SK-N-SH treated with all-trans-retinoic acid at 6 μM for 48 hours (cell line): ENCODE results near the gene SYNDIG1.

ENCODE experiments used
- ARNTL ChIP-seq: fragments of 450-650 bp; formaldehyde crosslinking; IDR thresholded peaks from 2 replicates; pipeline ENCODE4 v1.5.0; 2020; ENCODE audit warnings: low read depth, mild to moderate bottlenecking, moderate library complexity, borderline replicate concordance
- BACH2 ChIP-seq: fragments of 250-450 bp; sonication (Bioruptor Pico); IDR thresholded peaks from 2 replicates; pipeline ENCODE4 v1.9.0; 2021; ENCODE audit warnings: mild to moderate bottlenecking, borderline replicate concordance
- CSDC2 ChIP-seq: fragments of 250-450 bp; sonication (Bioruptor Pico); IDR thresholded peaks from 2 replicates; pipeline ENCODE4 v1.5.0; 2020; ENCODE audit warnings: mild to moderate bottlenecking, moderate library complexity
- ESRRG ChIP-seq: fragments of 250-450 bp; sonication (Bioruptor Pico); IDR thresholded peaks from 2 replicates; pipeline ENCODE4 v1.6.1; 2021; ENCODE audit warnings: mild to moderate bottlenecking
- GLIS3 ChIP-seq: fragments of 250-450 bp; sonication (Bioruptor Pico); IDR thresholded peaks from 2 replicates; pipeline ENCODE4 v1.5.0; 2020; ENCODE audit warnings: mild to moderate bottlenecking, moderate library complexity
- ISL1 ChIP-seq: fragments of 250-450 bp; sonication (Bioruptor Pico); IDR thresholded peaks from 2 replicates; pipeline ENCODE4 v2.1.2; 2022; ENCODE audit warnings: mild to moderate bottlenecking, moderate library complexity
- POU6F1 ChIP-seq: fragments of 250-450 bp; sonication (Bioruptor Pico); IDR thresholded peaks from 2 replicates; pipeline ENCODE4 v1.8.0; 2021; ENCODE audit warnings: low read depth, mild to moderate bottlenecking, moderate library complexity, borderline replicate concordance
- TCF4 ChIP-seq: fragments of 250-450 bp; sonication (Bioruptor Pico); IDR thresholded peaks from 2 replicates; pipeline ENCODE4 v1.8.0; 2021; ENCODE audit warnings: mild to moderate bottlenecking, moderate library complexity, borderline replicate concordance
- TOX ChIP-seq: fragments of 250-450 bp; sonication (Bioruptor Pico); IDR thresholded peaks from 2 replicates; pipeline ENCODE4 v1.8.0; 2021; ENCODE audit warnings: mild to moderate bottlenecking, moderate library complexity, borderline replicate concordance
- ZC3H10 ChIP-seq: fragments of 250-450 bp; sonication (Bioruptor Pico); IDR thresholded peaks from 2 replicates; pipeline ENCODE4 v1.5.1; 2021; ENCODE audit warnings: mild to moderate bottlenecking, moderate library complexity
- ZFP30 ChIP-seq: fragments of 450-650 bp; formaldehyde crosslinking; IDR thresholded peaks from 2 replicates; pipeline ENCODE4 v1.5.0; 2022; ENCODE audit warnings: mild to moderate bottlenecking, moderate library complexity
- TF ChIP-seq, protein P1 (sequence below): fragments of 250-450 bp; sonication (Bioruptor Pico); IDR thresholded peaks from 2 replicates; pipeline ENCODE4 v1.5.1; 2021; ENCODE audit warnings: mild to moderate bottlenecking, moderate library complexity
- TF ChIP-seq, protein P2 (sequence below): fragments of 250-450 bp; sonication (Bioruptor Pico); IDR thresholded peaks from 2 replicates; pipeline ENCODE4 v1.8.0; 2020; ENCODE audit warnings: mild to moderate bottlenecking, moderate library complexity, borderline replicate concordance
- TF ChIP-seq, protein P3 (sequence below): fragments of 250-450 bp; sonication (Bioruptor Pico); IDR thresholded peaks from 2 replicates; pipeline ENCODE4 v1.5.1; 2020; ENCODE audit warnings: low read depth, mild to moderate bottlenecking, moderate library complexity

DNA sequence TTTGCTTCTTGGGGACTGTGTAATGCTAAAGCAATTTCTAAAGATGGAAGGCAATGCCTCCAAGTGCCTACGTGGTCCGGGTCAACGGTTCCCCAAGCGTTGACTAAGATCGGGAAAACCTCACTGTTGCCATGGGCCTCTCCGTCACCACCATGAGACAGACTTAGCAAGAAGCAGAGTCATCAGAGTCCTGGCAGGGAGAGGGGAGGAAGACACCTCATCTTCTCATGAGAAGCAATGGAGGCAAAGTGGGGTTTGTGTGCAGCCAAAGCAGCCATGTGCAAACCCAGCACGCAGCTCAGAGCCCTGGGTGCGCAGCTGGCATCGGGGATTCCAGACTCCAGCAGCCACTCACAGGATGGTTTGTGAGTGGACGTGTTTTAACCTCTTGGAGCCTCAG is 111.4 kb downstream of the SYNDIG1 start:
- no peak for TF ChIP-seq TOX (CRISPR knock-in tag)
- no peak for TF ChIP-seq ZC3H10
- no peak for TF ChIP-seq ESRRG (CRISPR knock-in tag)
- TF ChIP-seq POU6F1 (CRISPR knock-in tag) = no peak
- TF ChIP-seq, protein P1, sequence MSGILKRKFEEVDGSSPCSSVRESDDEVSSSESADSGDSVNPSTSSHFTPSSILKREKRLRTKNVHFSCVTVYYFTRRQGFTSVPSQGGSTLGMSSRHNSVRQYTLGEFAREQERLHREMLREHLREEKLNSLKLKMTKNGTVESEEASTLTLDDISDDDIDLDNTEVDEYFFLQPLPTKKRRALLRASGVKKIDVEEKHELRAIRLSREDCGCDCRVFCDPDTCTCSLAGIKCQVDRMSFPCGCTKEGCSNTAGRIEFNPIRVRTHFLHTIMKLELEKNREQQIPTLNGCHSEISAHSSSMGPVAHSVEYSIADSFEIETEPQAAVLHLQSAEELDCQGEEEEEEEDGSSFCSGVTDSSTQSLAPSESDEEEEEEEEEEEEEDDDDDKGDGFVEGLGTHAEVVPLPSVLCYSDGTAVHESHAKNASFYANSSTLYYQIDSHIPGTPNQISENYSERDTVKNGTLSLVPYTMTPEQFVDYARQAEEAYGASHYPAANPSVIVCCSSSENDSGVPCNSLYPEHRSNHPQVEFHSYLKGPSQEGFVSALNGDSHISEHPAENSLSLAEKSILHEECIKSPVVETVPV (CRISPR knock-in tag) = no peak
- TF ChIP-seq ARNTL (CRISPR knock-in tag) = no peak
- TF ChIP-seq ISL1 = no peak
- no peak for TF ChIP-seq BACH2 (CRISPR knock-in tag)
- TF ChIP-seq, protein P2, sequence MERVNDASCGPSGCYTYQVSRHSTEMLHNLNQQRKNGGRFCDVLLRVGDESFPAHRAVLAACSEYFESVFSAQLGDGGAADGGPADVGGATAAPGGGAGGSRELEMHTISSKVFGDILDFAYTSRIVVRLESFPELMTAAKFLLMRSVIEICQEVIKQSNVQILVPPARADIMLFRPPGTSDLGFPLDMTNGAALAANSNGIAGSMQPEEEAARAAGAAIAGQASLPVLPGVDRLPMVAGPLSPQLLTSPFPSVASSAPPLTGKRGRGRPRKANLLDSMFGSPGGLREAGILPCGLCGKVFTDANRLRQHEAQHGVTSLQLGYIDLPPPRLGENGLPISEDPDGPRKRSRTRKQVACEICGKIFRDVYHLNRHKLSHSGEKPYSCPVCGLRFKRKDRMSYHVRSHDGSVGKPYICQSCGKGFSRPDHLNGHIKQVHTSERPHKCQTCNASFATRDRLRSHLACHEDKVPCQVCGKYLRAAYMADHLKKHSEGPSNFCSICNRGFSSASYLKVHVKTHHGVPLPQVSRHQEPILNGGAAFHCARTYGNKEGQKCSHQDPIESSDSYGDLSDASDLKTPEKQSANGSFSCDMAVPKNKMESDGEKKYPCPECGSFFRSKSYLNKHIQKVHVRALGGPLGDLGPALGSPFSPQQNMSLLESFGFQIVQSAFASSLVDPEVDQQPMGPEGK (CRISPR knock-in tag) = no peak
- TF ChIP-seq GLIS3 = no peak
- TF ChIP-seq ZFP30 (CRISPR knock-in tag) = no peak
- no peak for TF ChIP-seq CSDC2 (CRISPR knock-in tag)
- TF ChIP-seq TCF4 (CRISPR knock-in tag) = no peak
- TF ChIP-seq, protein P3, sequence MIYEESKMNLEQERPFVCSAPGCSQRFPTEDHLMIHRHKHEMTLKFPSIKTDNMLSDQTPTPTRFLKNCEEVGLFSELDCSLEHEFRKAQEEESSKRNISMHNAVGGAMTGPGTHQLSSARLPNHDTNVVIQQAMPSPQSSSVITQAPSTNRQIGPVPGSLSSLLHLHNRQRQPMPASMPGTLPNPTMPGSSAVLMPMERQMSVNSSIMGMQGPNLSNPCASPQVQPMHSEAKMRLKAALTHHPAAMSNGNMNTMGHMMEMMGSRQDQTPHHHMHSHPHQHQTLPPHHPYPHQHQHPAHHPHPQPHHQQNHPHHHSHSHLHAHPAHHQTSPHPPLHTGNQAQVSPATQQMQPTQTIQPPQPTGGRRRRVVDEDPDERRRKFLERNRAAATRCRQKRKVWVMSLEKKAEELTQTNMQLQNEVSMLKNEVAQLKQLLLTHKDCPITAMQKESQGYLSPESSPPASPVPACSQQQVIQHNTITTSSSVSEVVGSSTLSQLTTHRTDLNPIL (CRISPR knock-in tag) = no peak
